ENCODE measurements around the gene PSD4. TPM values are rescaled to one million over a fixed set of nuclear protein-coding genes. Genes with fewer than 3 reads are reported as not detected.

Gene PSD4
- total RNA-seq, 1 donor from 2014 or later, result 38.8 TPM

DNA sequence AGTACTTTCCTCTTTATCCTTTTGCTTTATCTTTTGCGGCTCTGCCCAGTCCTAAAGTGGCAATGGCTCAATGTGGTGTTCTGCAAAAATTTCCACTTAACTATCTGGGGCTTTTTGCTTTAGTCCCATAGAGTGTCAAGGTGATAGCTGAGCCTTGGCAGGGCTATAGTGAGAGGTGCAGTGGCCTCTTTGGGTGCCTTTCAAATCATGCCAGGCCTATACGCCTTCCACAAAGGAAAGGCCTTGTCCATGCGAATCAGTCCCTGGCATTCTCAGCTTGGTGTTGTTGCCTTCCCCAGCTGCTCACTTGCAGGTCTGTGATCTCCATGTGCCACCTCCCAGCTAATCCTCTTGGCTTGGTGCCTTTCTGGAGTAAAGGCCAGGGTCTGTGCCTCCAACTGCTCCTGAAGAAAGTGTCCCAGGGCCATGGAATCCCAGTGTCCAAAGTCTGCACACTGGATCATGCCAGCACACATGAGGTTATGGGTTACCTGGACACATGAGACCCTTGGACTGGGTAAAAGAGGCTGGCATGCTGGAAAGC, 78.3 kb downstream of the PSD4 start:
- no peaks in the 10 kb centered on the region for H3K9me3 Mint-ChIP-seq
- no peaks in the 10 kb centered on the region for H3K36me3 Mint-ChIP-seq
- H3K4me1 Mint-ChIP-seq (ENCODE audit: unreplicated experiment), result no peaks in the 10 kb centered on the region

DNA sequence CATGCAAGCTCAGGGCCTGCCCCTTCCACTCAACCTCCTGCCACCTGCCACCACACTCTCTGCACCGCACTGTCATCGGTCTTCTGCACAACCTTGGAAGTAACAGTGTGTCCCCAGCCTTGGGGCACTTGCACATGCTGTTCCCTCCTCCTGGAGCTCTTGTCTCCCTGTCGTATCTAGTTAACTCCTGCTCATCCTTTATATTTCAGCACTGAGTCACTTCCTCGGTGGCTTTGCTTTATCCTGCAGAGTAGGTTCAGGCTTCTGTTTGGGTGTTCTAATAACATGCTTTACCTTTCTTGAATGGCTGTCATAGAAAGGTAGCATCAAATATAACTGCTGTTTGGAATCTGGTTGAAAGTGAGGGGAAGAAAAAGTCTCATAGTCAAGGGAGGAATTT, 79.7 kb downstream of the PSD4 start:
- no peaks in the 10 kb centered on the region for H3K9me3 Mint-ChIP-seq
- DNase-seq (ENCODE audit: extremely low spot score, unreplicated experiment), result no peak
- no peaks in the 10 kb centered on the region for H3K36me3 Mint-ChIP-seq
- no peak overlapping the region for H3K27ac Mint-ChIP-seq
- H3K4me1 Mint-ChIP-seq (ENCODE audit: unreplicated experiment), result peaks cover 3% of the 10 kb centered on the region
- H3K4me3 Mint-ChIP-seq, result no peak overlapping the region
- H3K27me3 Mint-ChIP-seq, result peaks cover 42% of the 10 kb centered on the region
- TF ChIP-seq, protein P1, sequence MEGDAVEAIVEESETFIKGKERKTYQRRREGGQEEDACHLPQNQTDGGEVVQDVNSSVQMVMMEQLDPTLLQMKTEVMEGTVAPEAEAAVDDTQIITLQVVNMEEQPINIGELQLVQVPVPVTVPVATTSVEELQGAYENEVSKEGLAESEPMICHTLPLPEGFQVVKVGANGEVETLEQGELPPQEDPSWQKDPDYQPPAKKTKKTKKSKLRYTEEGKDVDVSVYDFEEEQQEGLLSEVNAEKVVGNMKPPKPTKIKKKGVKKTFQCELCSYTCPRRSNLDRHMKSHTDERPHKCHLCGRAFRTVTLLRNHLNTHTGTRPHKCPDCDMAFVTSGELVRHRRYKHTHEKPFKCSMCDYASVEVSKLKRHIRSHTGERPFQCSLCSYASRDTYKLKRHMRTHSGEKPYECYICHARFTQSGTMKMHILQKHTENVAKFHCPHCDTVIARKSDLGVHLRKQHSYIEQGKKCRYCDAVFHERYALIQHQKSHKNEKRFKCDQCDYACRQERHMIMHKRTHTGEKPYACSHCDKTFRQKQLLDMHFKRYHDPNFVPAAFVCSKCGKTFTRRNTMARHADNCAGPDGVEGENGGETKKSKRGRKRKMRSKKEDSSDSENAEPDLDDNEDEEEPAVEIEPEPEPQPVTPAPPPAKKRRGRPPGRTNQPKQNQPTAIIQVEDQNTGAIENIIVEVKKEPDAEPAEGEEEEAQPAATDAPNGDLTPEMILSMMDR (conservative IDR thresholded peaks at IDR 0.05), result no peak

More for the DNA sequence above, 78.3 kb downstream of the PSD4 start:
- no peak overlapping the region for H3K27ac Mint-ChIP-seq
- peaks cover 31% of the 10 kb centered on the region for H3K27me3 Mint-ChIP-seq
- no peak overlapping the region for H3K4me3 Mint-ChIP-seq
- TF ChIP-seq, protein P1 (conservative IDR thresholded peaks at IDR 0.05), result no peak
- no peak for DNase-seq (ENCODE audit: extremely low spot score, unreplicated experiment)

DNA sequence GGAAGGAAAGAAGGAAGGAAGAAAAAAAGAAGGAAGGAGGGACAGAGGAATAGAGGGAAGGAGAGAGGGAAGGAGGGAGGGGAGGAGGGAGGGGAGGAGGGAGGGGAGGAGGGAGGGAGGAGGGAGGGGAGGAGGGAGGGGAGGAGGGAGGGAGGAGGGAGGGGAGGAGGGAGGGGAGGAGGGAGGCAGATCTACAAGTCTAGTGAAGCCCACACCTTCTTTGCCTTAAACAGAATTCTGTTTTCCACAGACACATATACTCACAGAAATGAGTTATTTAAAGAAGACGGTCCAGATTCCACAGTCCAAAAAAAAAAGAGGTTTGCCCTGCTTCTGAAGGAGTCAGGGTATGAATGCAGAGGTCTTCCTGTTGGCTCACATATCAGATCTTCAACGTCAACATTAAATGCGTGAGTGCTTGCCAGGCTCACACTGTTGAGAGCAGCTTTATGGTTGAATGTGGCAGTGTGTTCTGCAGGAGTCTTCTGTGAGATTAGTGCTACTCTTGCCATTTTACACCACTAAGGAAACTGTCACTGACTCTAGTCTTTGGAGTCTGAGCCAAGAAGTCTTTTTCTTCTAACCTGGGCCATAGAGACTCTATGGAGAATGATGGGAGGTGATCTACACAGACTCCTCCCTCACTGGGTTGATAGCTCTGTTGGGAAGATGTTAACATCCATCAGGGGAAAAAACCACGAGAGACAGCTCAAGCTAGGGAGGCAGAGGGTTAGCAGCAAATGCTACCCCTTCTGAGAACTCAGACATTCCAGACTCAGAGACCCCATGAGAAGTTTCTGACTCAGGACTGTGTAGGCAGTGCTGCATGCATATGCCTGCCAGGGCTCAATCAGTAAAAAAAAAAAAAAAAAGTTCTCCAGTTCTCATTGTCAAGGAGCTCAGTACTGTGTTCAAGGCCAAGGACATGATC, 81.6 kb downstream of the PSD4 start:
- Mint-ChIP-seq H3K9me3 (no peaks in the 10 kb centered on the region), H3K36me3 (no peaks in the 10 kb centered on the region), H3K27me3 (peaks cover 54% of the 10 kb centered on the region), H3K27ac (no peak overlapping the region), H3K4me1 (ENCODE audit: unreplicated experiment) (peaks cover 6% of the 10 kb centered on the region), H3K4me3 (no peak overlapping the region)
- TF ChIP-seq, protein P1 (conservative IDR thresholded peaks at IDR 0.05), result no peak
- no peak for DNase-seq (ENCODE audit: extremely low spot score, unreplicated experiment)

DNA sequence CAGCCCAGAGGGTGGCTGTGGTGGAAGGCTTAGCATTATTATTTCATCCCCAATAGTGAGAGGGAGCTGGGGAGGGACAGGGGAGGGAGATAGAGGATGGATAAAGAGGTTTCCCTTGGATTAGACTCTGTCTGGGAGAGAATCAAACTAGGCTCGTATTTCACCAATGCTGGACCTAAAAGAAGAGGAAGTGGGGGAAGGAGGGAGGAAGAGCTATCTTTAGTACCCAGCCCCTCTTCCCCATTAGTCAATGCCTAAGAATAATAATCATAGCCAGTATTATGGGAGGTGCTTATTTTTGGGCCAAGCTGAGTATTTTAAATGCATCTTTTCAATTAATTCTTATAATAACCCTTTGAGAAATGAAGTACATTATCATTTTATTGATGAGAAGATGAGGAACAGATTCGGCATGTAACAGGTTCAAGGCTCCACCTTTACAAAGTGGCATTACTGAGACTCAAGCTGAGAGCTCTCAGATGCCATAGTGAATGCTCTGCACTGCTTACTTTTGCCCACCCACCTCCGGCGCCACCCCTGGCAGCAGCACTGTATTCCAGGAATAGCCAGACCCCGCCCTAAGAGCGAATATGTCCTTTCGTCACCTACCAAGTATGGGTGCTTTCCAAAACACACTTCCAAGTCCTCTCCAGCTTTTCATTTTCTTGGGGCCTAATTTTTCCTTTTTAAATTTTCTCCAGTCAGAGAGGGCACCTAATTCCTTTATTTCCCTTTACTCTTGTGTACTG, 83.9 kb downstream of the PSD4 start:
- no peak overlapping the region for H3K27ac Mint-ChIP-seq
- TF ChIP-seq, protein P1 (conservative IDR thresholded peaks at IDR 0.05), result no peak
- peaks cover 6% of the 10 kb centered on the region for H3K4me1 Mint-ChIP-seq (ENCODE audit: unreplicated experiment)
- no peaks in the 10 kb centered on the region for H3K9me3 Mint-ChIP-seq
- H3K4me3 Mint-ChIP-seq, result no peak overlapping the region
- no peaks in the 10 kb centered on the region for H3K36me3 Mint-ChIP-seq
- no peak for DNase-seq (ENCODE audit: extremely low spot score, unreplicated experiment)
- peaks cover 66% of the 10 kb centered on the region for H3K27me3 Mint-ChIP-seq

DNA sequence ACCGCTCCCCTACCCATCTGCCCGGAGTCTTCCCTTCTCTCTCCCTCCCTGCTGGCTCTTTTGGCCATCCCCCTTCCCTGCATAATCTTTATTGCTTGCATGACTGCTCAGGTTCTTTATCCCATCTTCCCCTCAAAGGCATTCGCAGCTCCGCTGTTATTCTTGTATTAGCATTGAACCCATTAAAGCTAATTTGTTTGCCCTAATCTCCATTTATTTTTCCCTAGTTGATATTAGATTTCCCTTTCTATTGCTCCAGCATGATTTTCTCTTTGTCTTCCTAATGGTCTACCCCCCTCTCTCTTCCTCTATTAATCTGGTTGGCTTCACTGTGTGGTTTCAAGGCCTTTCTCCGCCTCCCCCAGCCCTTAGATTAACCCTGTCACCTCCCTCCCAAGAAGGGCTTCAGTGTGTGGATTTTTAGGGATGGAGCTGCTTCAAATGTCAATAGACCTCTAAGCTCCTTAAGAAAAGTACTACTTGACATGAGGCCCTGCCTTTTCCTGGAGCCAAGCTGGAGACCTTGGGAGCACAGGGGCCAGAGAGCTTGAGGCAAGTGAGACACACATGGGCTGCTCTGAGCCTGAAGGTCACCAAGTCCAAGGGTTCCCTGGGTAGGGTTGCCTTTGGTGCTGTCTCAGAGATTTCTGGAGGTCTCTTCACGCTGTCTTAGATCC, 84.8 kb downstream of the PSD4 start:
- Mint-ChIP-seq H3K27ac (no peak overlapping the region), H3K36me3 (no peaks in the 10 kb centered on the region), H3K27me3 (peaks cover 69% of the 10 kb centered on the region), H3K4me1 (ENCODE audit: unreplicated experiment) (peaks cover 6% of the 10 kb centered on the region), H3K9me3 (no peaks in the 10 kb centered on the region), H3K4me3 (no peak overlapping the region)
- no peak for DNase-seq (ENCODE audit: extremely low spot score, unreplicated experiment)
- TF ChIP-seq, protein P1 (conservative IDR thresholded peaks at IDR 0.05), result no peak

All from type B pancreatic cell (in vitro differentiated cells).